HG03103 (cell line): ENCODE data around the gene SNU13.
"Not testable (repeated sequence)": the region's sequence is repeated elsewhere in the genome, so short reads cannot be mapped to it uniquely, and the experiment has no call there.

Experiments used
- ATAC-seq: cut with Tn5 transposase; IDR thresholded peaks from one replicate; pipeline ENCODE4 v1.9.1; 2021; ENCODE audit warnings: low read depth; ENCODE audit not compliant: unreplicated experiment

SNU13 gene

DNA sequence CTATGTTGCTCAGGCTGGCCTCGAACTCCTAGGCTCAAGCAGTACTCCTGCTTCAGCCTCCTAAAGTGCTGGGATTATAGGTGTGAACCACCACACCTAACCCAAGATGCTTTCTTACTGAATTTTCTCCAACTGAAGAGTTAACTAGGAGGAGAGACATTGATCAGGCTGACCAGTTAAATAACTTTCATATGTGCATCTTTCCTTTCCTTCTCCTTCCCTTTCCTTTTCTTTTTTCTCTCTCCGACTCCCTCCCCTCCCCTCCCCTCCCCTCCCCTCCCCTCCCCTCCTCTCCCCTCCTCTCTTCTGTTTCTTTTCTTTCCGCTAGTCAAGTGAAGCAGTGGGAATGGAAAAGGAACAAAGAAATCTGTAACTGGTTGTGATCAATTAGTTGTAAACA, 40.9 kb downstream of the SNU13 start:
- no peak for ATAC-seq

DNA sequence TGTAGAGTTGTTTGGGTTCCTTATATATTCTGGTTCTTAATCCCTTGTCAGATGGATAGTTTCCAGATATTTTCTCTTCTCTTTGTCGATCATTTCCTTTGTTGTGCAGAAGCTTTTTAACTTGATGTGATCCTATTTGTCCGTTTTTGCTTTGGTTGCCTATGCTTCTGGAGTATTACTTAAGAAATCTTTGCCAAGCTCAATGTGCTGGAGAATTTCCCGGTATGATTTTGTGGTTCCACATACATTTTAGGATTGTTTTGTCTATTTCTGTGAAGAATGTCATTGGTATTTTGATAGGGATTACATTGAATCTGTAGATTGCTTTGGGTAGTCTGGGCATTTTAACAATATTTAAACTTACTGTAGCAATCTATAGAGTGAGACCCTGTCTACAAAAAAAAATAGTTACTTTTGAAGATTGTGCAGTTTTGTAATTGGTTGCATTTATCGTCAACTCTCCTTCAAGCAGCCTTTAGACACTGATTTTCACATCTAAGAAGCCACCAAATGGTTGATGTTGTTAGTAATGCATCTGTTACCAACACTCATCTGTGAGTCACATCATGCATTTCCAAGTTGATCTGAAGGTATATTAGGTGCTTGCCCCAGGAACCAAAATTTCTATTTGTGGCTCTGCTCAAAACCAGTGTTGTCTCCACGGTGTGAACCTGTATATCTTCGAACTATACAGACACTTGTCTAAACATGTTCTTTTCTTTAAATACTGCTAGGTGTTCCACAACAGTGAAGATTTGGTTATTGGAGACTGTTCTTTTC, 46.1 kb downstream of the SNU13 start:
- no peak for ATAC-seq

DNA sequence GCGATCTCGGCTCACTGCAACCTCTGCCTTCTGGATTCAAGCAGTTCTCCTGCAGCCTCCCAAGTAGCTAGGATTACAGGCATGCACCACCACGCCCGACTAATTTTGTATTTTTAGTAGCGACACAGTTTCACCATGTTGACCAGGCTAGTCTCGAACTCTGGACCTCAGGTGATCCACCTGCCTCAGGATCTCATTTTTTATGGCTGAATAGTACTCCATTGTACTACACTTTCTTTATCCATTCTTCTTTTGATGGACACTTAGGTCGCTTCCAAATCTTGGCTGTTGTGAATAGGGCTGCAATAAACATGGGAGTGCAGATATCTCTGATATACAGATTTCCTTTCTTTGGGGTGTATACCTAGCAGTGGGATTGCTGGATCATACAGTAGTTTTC, 46.8 kb downstream of the SNU13 start:
- no peak for ATAC-seq

DNA sequence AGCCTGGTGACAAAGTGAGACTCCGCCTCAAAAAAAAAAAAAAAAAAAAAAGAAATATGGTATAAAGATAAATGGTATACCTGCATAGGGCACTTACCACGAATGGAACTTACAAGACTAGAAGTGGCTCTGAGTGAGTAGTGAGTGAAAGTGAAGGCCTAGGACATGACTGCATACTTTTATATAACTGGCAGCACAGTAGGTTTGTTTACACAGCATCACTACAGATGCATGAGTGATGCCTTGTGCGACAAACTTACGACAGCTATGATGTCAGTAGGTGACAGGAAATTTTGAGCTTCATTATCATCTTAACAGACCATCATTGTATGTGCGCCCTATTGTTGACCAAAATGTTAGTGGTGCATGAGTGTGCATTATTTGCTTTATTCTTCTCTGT, 49.9 kb downstream of the SNU13 start:
- no peak for ATAC-seq

DNA sequence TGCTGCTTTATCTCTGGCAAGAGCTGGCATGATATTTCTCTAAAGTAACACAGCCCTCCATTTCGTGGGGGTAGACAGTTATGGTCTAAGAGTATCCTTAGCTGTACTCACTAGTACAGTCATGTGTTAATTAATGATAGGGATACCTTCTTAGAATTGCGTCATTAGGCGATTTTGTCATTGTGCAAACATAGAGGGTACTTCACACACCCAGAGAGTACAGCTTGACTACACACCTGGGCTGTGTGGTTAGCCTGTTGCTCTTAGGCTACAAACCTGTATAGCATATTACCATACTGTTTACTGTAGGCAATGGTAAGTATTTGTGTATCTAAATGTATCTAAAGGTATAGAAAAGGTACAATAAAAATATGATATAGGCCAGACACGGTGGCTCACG, 50.5 kb downstream of the SNU13 start:
- ATAC-seq = no peak

DNA sequence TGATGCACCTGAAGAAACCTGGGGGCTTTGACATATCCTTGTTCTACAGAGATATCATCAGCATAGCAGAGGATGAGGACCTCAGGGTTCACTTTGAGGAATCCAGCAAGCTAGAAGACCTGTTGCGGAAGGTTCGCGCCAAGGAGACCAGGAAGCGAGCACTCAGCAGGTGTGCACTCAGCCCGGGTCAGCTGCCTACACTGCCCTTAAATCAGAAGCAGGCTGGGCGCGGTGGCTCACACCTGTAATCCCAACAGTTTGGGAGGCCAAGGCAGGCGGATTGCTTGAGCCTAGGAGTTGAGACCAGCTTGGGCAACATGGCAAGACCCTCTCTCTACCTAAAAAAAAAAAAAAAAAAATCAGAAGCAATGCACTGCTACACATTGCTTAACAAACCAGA, 51.0 kb downstream of the SNU13 start:
- not testable (repeated sequence) for ATAC-seq

DNA sequence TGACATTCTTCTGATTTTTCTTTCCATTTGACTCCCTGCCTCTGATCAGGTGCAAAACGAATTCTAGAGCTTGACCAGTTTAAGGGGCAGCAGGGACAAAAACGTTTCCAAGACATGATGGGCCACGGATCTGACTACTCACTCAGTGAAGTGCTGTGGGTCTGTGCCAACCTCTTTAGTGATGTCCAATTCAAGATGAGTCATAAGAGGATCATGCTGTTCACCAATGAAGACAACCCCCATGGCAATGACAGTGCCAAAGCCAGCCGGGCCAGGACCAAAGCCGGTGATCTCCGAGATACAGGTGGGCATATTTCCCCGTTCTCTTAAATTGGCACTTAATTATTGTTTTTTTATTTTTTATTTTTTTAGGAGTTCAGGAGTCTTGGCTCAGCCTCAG, 52.2 kb downstream of the SNU13 start:
- no peak for ATAC-seq

DNA sequence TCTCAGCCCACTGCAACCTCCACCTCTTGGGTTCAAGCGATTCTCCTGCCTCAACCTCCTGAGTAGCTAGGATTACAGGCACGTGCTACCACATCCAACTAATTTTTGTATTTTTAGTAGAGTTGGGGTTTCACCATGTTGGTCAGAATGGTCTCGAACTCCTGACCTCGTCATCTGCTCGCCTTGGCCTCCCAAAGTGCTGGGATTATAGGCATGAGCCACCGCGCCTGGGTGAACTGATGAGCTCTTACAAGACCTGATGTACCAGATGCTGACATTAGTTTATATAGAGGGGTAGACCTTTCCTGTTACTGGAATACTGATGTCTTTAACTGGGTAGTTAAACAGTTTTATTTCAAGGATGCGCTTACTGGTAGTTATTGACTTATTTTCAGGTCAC, 54.1 kb downstream of the SNU13 start:
- not testable (repeated sequence) for ATAC-seq

DNA sequence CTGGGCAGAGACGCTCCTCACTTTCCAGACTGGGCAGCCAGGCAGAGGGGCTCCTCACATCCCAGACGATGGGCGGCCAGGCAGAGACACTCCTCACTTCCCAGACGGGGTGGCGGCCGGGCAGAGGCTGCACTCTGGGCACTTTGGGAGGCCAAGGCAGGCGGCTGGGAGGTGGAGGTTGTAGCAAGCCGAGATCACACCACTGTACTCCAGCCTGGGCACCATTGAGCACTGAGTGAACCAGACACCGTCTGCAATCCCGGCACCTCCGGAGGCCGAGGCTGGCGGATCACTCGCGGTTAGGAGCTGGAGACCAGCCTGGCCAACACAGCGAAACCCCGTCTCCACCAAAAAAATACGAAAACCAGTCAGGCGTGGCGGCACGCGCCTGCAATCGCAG, 57.1 kb downstream of the SNU13 start:
- not testable (repeated sequence) for ATAC-seq

DNA sequence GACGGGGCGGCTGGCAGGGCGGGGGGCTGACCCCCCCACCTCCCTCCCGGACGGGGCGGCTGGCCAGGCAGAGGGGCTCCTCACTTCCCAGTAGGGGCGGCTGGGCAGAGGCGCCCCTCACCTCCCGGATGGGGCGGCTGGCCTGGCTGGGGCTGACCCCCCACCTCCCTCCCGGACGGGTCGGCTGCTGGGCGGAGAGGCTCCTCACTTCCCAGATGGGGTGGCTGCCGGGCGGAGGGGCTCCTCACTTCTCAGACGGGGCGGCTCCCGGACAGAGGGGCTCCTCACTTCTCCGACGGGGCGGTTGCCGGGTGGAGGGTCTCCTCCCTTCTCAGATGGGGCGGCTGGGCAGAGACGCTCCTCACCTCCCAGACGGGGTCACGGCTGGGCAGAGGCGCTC, 57.6 kb downstream of the SNU13 start:
- ATAC-seq = not testable (repeated sequence)

DNA sequence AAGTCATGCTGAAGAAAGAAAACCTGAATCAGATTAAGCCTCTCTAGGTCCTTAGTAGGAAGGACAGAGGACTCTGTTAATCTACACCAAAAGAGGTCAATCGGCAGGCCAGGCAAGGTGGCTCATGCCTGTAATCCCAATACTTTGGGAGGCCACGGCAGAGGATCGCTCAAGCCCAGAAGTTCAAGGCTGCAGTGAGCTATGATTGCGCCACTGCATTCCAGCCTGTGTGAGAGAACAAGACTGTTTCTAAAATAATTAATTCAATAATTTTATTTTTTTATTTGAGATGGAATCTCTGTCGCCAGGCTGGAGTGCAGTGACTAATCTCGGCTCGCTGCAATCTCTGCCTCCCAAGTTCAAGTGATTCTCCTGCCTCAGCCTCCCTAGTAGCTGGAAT, 63.1 kb downstream of the SNU13 start:
- no peak for ATAC-seq
